Renal cortical epithelial cell (primary cell): ENCODE results near the gene SLC44A5. TPM values are rescaled to one million over a fixed set of nuclear protein-coding genes. Genes with fewer than 3 reads are reported as not detected.

ENCODE experiments used
- DNase-seq: peaks from one replicate; pipeline ENCODE4 v3.0.0-alpha.2; 2011; ENCODE audit warnings: low read depth
- total RNA-seq: library from RNA; depleted of rRNA; stranded (reverse); fragments of >200 nt; gene quantifications from 2 replicates; pipeline ENCODE4 v1.2.3, GENCODE V29; 2014

Gene SLC44A5
- total RNA-seq, 1 donor from 2014 or later: 8.5 TPM

DNA sequence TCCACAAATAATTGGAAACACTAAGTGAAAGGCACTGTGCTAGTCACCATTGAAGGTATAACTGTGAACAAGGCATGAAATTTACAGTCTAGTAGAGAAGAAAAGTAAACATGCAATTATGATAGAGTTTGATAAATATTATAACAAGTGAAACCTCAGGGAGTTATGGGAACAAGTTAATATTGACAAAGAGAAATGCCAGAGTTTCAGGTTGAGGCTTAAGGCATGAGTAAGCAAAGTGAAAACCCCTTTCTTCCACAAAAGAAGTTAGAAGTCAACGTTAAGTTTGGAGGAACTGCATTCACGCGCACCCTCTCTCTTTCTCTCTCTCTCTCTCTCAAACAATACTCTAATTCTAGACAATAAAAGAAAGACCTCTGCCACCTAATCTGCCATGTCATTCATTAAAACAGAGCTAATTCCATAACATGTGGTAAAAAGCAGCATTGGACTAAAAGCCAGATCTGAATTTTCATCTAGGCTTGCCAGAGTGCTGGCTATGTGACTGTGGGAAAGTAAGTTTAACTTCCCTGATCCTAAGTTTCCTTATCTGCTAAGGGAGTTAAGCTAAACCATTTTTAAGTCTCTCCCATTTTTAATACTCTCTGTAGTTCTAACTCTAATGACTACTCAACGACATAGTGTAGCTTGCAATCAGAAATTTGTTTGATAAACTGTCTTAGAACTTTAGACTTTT, 22.0 kb downstream of the SLC44A5 start:
- peak; percentile 53 for DNase-seq

DNA sequence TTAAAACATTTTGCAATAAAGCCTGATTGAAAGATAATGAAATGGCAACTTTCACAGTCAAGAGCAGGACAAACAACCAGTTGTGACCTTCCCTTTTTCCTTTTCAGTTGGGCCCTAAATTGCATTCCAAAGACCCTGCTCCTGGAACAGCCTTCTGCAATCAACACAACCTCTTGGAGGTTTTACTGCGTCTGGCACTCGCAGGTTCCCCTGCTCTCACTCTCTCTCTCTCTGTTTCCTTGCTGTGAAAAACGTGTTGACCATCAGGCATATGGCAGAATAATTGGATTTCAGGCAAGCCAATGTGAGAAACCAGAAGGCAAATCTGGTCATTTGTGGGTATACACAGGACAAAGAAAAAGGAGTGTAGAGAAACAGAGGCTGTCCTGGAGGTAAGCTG, 23.2 kb downstream of the SLC44A5 start:
- DNase-seq: no peak

DNA sequence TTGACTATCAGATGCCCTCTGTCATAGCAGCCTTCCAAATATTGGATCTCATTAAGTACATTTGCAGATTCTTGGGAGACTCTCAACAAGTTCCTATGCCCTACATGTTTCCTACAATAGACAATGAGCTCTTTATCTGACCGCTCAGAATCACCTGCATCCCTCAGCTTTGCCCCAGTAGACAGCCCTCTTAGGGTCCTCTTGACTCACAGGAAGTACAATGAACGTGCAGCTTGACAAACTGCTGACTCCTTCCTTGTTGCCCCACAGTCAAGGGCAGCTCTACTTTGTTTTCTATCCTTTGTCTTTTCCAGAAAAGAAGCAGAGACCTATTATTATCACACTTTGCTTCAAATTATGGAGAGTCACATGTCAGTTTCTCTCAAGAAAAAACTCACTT, 27.6 kb downstream of the SLC44A5 start:
- DNase-seq: no peak

DNA sequence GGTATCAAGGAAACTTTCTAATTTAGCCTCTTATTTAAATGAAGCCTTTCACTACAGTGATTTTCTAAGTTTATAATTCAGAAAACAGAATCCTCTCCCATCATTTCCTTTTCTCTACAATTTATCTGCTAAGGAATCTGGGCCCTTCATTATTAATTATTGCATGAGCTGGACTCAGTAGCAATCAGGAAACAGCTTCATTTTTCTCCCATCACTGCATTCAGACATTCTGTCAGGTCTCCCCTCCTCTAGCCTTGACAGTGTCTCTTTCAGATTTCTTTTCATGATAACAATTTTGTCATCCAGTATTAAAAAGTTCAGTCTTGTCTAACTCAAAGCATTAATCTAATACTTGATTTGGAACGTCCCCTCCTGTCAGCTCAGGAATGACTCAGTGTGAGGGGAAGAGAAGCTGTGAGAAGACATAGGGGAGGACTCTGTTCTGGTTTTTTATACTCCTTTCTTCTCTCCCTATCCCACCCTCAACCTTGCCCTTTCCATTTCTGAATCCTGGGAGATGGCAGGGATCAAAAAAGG, 28.1 kb downstream of the SLC44A5 start:
- DNase-seq: no peak

GRCh38 chr1:75579046-75579445, 31.9 kb downstream of the SLC44A5 start:
- DNase-seq: peak; percentile 47

GRCh38 chr1:75575837-75576236, 35.1 kb downstream of the SLC44A5 start:
- DNase-seq: no peak

DNA sequence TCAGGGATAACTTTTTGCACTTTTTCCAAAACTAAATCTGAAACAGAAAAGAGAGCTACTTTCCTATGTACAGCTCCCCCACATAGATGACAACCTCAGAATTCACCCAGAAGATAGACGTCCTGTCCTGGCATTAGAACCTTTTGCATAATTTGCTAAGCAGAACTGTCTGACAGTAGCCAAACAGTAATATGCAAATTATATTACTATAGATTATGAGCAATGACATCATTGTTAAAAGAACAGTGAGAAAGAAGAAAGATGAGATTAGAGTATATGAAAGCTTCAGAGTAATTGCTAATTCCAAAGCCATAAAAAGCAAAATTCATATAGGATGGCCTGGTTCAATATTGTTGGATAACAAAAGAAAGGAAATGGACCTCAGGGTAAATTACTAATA, 43.7 kb downstream of the SLC44A5 start:
- DNase-seq: no peak

DNA sequence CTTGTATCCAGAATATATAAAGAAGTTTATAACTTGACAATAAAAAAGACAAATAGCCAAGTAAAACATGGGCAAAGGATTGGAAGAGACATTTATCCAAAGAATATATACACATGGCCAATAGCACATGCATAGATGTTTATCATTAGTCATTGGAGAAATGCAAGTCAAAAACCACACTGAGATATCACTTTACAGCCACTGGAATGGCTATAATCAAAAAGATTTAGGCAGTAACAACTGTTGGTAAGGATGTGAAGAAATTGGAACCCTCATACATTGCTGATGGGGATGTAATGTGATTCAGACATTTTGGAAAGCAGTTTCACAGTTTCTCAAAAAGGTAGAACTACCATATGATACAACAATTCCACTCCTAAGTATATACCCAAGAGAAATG, 51.1 kb downstream of the SLC44A5 start:
- no peak for DNase-seq

- DNase-seq: peak; percentile 82
Observed at GRCh38 chr1:75559136-75559535, 51.8 kb downstream of the SLC44A5 start.

DNA sequence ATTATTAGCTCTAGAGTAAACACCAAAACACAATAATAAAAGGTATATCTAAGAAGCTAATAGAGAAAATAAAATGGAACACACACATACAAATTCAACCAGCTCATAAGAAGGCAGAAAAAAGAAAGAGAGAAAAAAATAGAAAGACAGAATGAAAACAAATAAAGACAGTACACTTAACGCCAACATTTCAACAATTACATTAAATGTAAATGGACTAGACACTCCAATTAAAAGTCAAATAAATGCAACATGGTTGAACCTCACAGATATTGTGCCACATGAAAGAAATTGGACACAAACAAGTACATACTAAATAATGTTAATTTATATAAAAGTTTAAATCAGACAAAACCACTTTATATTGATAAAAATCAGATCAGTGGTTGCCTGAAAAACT, 56.0 kb downstream of the SLC44A5 start:
- no peak for DNase-seq

- DNase-seq: peak; percentile 38
Observed at GRCh38 chr1:75554181-75554580, 56.7 kb downstream of the SLC44A5 start.

DNA sequence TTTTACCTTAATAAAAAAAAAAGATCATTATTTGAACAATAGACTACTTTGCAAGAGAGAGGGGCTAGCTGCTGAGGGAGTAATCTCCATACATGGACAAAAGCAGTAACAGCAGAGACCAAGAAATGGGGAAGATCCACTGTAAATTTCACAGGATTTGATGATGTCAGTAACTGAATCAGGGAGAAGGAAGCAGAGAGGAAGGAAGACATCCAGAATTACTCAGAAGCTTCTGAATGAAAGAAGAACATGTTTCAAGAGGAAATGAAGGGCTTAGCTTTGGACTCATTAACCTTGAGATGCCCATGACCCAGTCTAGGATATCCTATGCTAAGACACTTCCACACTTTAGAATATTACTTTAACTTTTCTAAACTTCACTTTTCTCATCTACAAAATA, 60.4 kb downstream of the SLC44A5 start:
- DNase-seq: no peak

GRCh38 chr1:75548721-75549480, 62.0 kb downstream of the SLC44A5 start:
- peak; percentile 41 for DNase-seq

DNA sequence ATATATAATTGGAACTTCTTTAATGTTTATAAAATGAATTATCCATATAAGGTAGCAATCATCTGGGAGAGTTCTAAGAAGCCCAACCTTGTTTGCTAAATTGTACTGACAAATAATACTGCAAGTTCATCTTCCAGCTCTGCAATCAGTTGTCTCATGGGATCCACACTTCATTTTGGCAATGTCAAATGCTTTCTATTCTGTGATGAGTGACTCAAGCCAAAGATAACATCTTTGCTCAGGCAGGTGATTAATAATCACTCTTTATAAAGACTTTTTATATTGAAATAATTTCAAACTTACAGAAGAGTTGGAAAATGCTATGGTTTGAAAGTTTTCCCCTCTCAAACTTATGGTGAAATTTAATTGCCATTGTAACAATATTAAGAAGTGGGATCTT, 67.2 kb downstream of the SLC44A5 start:
- DNase-seq: no peak

- peak; percentile 85 for DNase-seq
Observed at GRCh38 chr1:75542818-75543570, 67.9 kb downstream of the SLC44A5 start.

- DNase-seq: peak; percentile 97
Observed at GRCh38 chr1:75539230-75540116, 71.4 kb downstream of the SLC44A5 start.

DNA sequence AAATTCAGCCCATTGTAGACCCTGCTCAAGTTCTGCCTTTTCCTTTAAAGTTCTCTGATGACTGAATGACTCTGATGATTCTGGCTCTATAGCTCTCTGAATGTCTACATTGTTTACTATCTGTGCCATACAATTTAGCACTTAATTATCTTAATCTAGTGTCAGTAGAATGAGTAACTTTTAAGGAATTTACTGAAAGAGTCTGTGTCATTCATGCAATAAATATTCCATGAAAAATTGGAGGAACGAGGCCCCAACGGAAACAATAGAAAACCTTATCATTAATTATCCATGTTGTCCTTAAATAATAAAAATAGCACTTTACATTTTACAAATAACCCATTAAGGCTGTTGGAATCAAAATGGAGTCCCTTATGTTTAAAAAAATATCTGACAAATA, 77.8 kb downstream of the SLC44A5 start:
- DNase-seq: no peak

DNA sequence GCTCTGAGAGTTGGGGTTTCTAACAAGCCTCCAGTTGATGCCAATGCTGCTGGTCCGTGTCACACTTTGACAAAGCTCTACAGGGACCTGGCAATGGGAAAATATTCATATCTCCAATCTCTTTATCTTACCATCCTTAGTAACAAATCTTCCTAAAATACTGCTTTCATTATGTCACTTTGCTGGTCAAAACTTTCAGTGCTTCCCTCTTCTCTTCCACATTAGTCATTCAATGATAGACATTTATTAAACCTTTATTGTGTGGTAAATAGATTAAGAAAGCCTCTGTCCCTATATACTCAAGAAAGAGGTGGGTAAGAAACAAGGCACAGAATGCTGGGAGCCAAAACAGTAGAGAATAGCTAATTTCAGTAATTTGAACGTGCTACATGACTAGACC, 79.3 kb downstream of the SLC44A5 start:
- DNase-seq: no peak

- peak; percentile 24 for DNase-seq
Observed at GRCh38 chr1:75529488-75529887, 81.4 kb downstream of the SLC44A5 start.

- no peak for DNase-seq
Observed at GRCh38 chr1:75528001-75528400, 82.9 kb downstream of the SLC44A5 start.

DNA sequence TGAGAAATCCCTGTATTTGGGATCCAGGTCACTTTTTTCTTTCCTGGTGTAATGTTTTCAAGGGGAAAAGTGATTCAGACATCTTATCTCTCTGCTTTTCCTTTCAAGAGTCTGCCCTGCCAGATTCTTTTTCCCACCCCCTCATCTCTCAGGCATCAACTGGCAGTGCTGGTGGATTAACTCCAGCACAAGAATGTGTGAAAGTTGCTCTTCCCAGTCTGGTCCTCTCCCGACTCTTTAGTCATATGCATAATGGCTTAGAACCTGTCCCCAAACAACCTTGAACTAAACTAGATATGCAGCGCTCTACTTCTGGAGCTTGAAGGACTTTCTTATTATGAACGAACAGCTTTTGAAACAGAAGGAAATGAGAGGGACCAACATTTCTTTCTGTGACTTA, 88.5 kb downstream of the SLC44A5 start:
- no peak for DNase-seq
